ENCODE data around the gene DGKQ.

The DGKQ gene

GRCh38 chr4:973431-974397 is at the start of gene DGKQ:
Gene DGKQ, minus strand, starts transcription at chr4:973569. Its CDS starts 87 bp downstream, at chr4:973482.
- H3K79me2 ChIP-seq (ENCODE audit: insufficient read depth, low read length), result no peaks in the 10 kb centered on the region
- H3K4me3 ChIP-seq (ENCODE audit: insufficient read depth, low read length, poor library complexity, severe bottlenecking), result peak within 1 kb of the TSS; percentile 85
- TF ChIP-seq EZH2phosphoT487 (conservative IDR thresholded peaks at IDR 0.05; ENCODE audit: low read length) (no peak), CTCF (IDR thresholded peaks at IDR 0.05; ENCODE audit: insufficient read depth, low read length, poor library complexity, severe bottlenecking) (no peak)
- no peaks in the 10 kb centered on the region for H3K9me2 ChIP-seq (replicated peaks; ENCODE audit: insufficient read depth, low read length)
- no peaks in the 10 kb centered on the region for H3K9me3 ChIP-seq (ENCODE audit: insufficient read depth, low read length)
- H3K27ac ChIP-seq (ENCODE audit: low read depth, low read length), result no peak within 1 kb of the TSS
- peak within 1 kb of the TSS; percentile 68 for H3K9ac ChIP-seq (ENCODE audit: low read length)
- H3K27me3 ChIP-seq (ENCODE audit: low read length), result no peaks in the 10 kb centered on the region
- no peaks in the 10 kb centered on the region for H4K20me1 ChIP-seq (ENCODE audit: low read depth, low read length)
- H3K4me2 ChIP-seq (ENCODE audit: low read depth, low read length, poor library complexity, severe bottlenecking), result peak within 1 kb of the TSS; percentile 78
- H3K36me3 ChIP-seq (ENCODE audit: low read length), result no peaks in the 10 kb centered on the region
- H3F3A ChIP-seq (ENCODE audit: insufficient read depth), result no peaks in the 10 kb centered on the region
- peak within 1 kb of the TSS; percentile 68 for H2AFZ ChIP-seq (ENCODE audit: low read depth, low read length, severe bottlenecking)

- Histone ChIP-seq H2AFZ (ENCODE audit: low read depth, low read length, severe bottlenecking) (no peak overlapping the region), H3K79me2 (ENCODE audit: insufficient read depth, low read length) (no peaks in the 10 kb centered on the region), H3K27ac (ENCODE audit: low read depth, low read length) (no peak overlapping the region), H3K4me2 (ENCODE audit: low read depth, low read length, poor library complexity, severe bottlenecking) (no peak overlapping the region), H4K20me1 (ENCODE audit: low read depth, low read length) (no peaks in the 10 kb centered on the region), H3K4me3 (ENCODE audit: insufficient read depth, low read length, poor library complexity, severe bottlenecking) (no peak overlapping the region), H3F3A (ENCODE audit: insufficient read depth) (no peaks in the 10 kb centered on the region; the same call in 1 of the 2 replicates), H3K27me3 (ENCODE audit: low read length) (no peaks in the 10 kb centered on the region), H3K9ac (ENCODE audit: low read length) (no peak overlapping the region), H3K9me2 (replicated peaks; ENCODE audit: insufficient read depth, low read length) (no peaks in the 10 kb centered on the region), H3K36me3 (ENCODE audit: low read length) (no peaks in the 10 kb centered on the region), H3K9me3 (ENCODE audit: insufficient read depth, low read length) (no peaks in the 10 kb centered on the region)
- TF ChIP-seq CTCF (IDR thresholded peaks at IDR 0.05; ENCODE audit: insufficient read depth, low read length, poor library complexity, severe bottlenecking) (no peak), EZH2phosphoT487 (conservative IDR thresholded peaks at IDR 0.05; ENCODE audit: low read length) (no peak)
These were observed 49.3 kb upstream of the DGKQ start for GRCh38 chr4:1022739-1023066.

- Histone ChIP-seq H3K4me2 (ENCODE audit: low read depth, low read length, poor library complexity, severe bottlenecking) (no peak overlapping the region), H3K27me3 (ENCODE audit: low read length) (no peaks in the 10 kb centered on the region), H3K4me3 (ENCODE audit: insufficient read depth, low read length, poor library complexity, severe bottlenecking) (no peak overlapping the region), H3F3A (ENCODE audit: insufficient read depth) (no peaks in the 10 kb centered on the region; the same call in 1 of the 2 replicates), H4K20me1 (ENCODE audit: low read depth, low read length) (no peaks in the 10 kb centered on the region), H3K27ac (ENCODE audit: low read depth, low read length) (no peak overlapping the region), H2AFZ (ENCODE audit: low read depth, low read length, severe bottlenecking) (no peak overlapping the region), H3K9me2 (replicated peaks; ENCODE audit: insufficient read depth, low read length) (no peaks in the 10 kb centered on the region), H3K36me3 (ENCODE audit: low read length) (no peaks in the 10 kb centered on the region), H3K79me2 (ENCODE audit: insufficient read depth, low read length) (no peaks in the 10 kb centered on the region), H3K9me3 (ENCODE audit: insufficient read depth, low read length) (no peaks in the 10 kb centered on the region), H3K9ac (ENCODE audit: low read length) (no peak overlapping the region)
- TF ChIP-seq EZH2phosphoT487 (conservative IDR thresholded peaks at IDR 0.05; ENCODE audit: low read length) (no peak), CTCF (IDR thresholded peaks at IDR 0.05; ENCODE audit: insufficient read depth, low read length, poor library complexity, severe bottlenecking) (no peak)
These were observed 48.8 kb upstream of the DGKQ start for GRCh38 chr4:1022051-1022738.

All from SU-DHL-6 (cell line).